GM23338 (cell line): ENCODE data around the gene EMC9. TPM values are rescaled to one million over a fixed set of nuclear protein-coding genes. Genes with fewer than 3 reads are reported as not detected.

Experiments used
- ATAC-seq: fragments of 200-7000 bp; cut with Tn5 transposase; 3 replicates; pipeline ENCODE4 v1.9.1; 2020
- DNase-seq: peaks from one replicate; pipeline ENCODE4 v3.0.0-alpha.2; 2015; ENCODE audit warnings: low spot score
- H2AFZ ChIP-seq: fragments of 200-600 bp; sonication (generic); 2 replicates; pipeline ENCODE4 v1.8.0; 2016; ENCODE audit warnings: antibody characterized with exemption, mild to moderate bottlenecking, moderate library complexity
- H3F3A ChIP-seq: fragments of 200-600 bp; sonication (generic); replicated peaks from 2 replicates; pipeline ENCODE4 v1.8.0; 2017; ENCODE audit warnings: antibody characterized with exemption, mixed run types, low read depth
- H3K27ac ChIP-seq: fragments of 200-600 bp; sonication (generic); 2 replicates; pipeline ENCODE4 v1.6.1; 2016; ENCODE audit warnings: low read depth
- H3K27me3 ChIP-seq: fragments of 200-600 bp; sonication (generic); 2 replicates; pipeline ENCODE4 v1.8.0; 2016; ENCODE audit warnings: mild to moderate bottlenecking, mixed run types, moderate library complexity; ENCODE audit not compliant: insufficient read depth
- H3K36me3 ChIP-seq: fragments of 200-600 bp; sonication (generic); 2 replicates; pipeline ENCODE4 v1.8.0; 2016; ENCODE audit warnings: mild to moderate bottlenecking; ENCODE audit not compliant: insufficient read depth
- H3K4me1 ChIP-seq: fragments of 200-600 bp; sonication (generic); 2 replicates; pipeline ENCODE4 v1.8.0; 2016; ENCODE audit warnings: mild to moderate bottlenecking, moderate library complexity; ENCODE audit not compliant: insufficient read depth
- H3K4me2 ChIP-seq: fragments of 200-600 bp; sonication (generic); 2 replicates; pipeline ENCODE4 v1.7.1; 2017; ENCODE audit warnings: mixed run types
- H3K4me3 ChIP-seq: fragments of 200-600 bp; sonication (generic); 2 replicates; pipeline ENCODE4 v1.6.1; 2016; ENCODE audit warnings: mixed run types
- H3K79me2 ChIP-seq: fragments of 200-600 bp; sonication (generic); replicated peaks from 2 replicates; pipeline ENCODE4 v1.8.0; 2017; ENCODE audit warnings: mild to moderate bottlenecking; ENCODE audit not compliant: insufficient read depth
- H3K9me2 ChIP-seq: fragments of 200-600 bp; sonication (generic); 2 replicates; pipeline ENCODE4 v1.8.0; 2017; ENCODE audit not compliant: insufficient read depth
- H4K20me1 ChIP-seq: fragments of 200-600 bp; sonication (generic); replicated peaks from 2 replicates; pipeline ENCODE4 v1.8.0; 2017; ENCODE audit warnings: mild to moderate bottlenecking; ENCODE audit not compliant: insufficient read depth
- H3K27ac Mint-ChIP-seq: 2 replicates; pipeline ENCODE4 v1.8.0; 2020; ENCODE audit warnings: inconsistent platforms, mild to moderate bottlenecking, moderate library complexity, mixed read lengths
- H3K27me3 Mint-ChIP-seq: 3 replicates; pipeline ENCODE4 v1.8.0; 2022; ENCODE audit warnings: low read depth, mild to moderate bottlenecking, moderate library complexity, mixed read lengths, inconsistent platforms; ENCODE audit not compliant: insufficient read depth, poor library complexity
- H3K36me3 Mint-ChIP-seq: 3 replicates; pipeline ENCODE4 v1.8.0; 2021; ENCODE audit warnings: low read depth, mild to moderate bottlenecking, inconsistent platforms, moderate library complexity, mixed read lengths
- H3K4me1 Mint-ChIP-seq: 3 replicates; pipeline ENCODE4 v1.8.0; 2020; ENCODE audit warnings: mild to moderate bottlenecking, inconsistent platforms, mixed read lengths
- H3K4me3 Mint-ChIP-seq: 3 replicates; pipeline ENCODE4 v1.8.0; 2021; ENCODE audit warnings: moderate library complexity, mild to moderate bottlenecking, inconsistent platforms, mixed read lengths
- H3K9me3 Mint-ChIP-seq: 3 replicates; pipeline ENCODE4 v1.8.0; 2020; ENCODE audit warnings: moderate library complexity, mild to moderate bottlenecking, inconsistent platforms, mixed read lengths
- CREB1 ChIP-seq: fragments of 250-450 bp; sonication (Bioruptor Pico); IDR thresholded peaks from 2 replicates; pipeline ENCODE4 v1.5.0; 2020; ENCODE audit warnings: low read depth, mild to moderate bottlenecking, moderate library complexity
- EZH2phosphoT487 ChIP-seq: fragments of 200-600 bp; sonication (generic); IDR thresholded peaks from one replicate; pipeline ENCODE4 v1.8.1; 2018; ENCODE audit warnings: antibody characterized with exemption; ENCODE audit not compliant: unreplicated experiment
- POLR2AphosphoS5 ChIP-seq: IDR thresholded peaks from 2 replicates; pipeline ENCODE4 v1.6.1; 2016; ENCODE audit warnings: antibody characterized with exemption, low read depth
- ZNF114 ChIP-seq: fragments of 250-450 bp; sonication (Bioruptor Pico); IDR thresholded peaks from 2 replicates; pipeline ENCODE4 v1.5.0; 2020; ENCODE audit warnings: mild to moderate bottlenecking, moderate library complexity
- ZNF331 ChIP-seq: fragments of 250-450 bp; sonication (Bioruptor Pico); IDR thresholded peaks from 2 replicates; pipeline ENCODE4 v1.5.0; 2020; ENCODE audit warnings: low read depth, mild to moderate bottlenecking, moderate library complexity
- polyA plus RNA-seq: library from polyadenylated mRNA; unstranded; fragments of >200 nt; fragmentation: Nextera tagmentation; extraction: Ambion mirVana; gene quantifications from 2 replicates; pipeline ENCODE4 v1.2.1, GENCODE V29; 2016
- total RNA-seq: library from RNA; depleted of rRNA; stranded (reverse); fragments of >200 nt; shearing (Covaris generic); gene quantifications from 2 replicates; pipeline ENCODE4 v1.2.3, GENCODE V29; 2014

The EMC9 gene
- total and polyA plus RNA-seq, 2 experiments from 2014 or later = 30.0 to 64.2 TPM

- Histone ChIP-seq H3F3A (peaks cover 15% of the 10 kb centered on the region), H3K4me2 (no peak overlapping the region), H3K4me3 (no peak overlapping the region), H3K79me2 (peaks cover 22% of the 10 kb centered on the region), H3K27ac (no peak overlapping the region), H2AFZ (no peak overlapping the region), H3K4me1 (peaks cover 18% of the 10 kb centered on the region), H3K36me3 (peaks cover 8% of the 10 kb centered on the region), H4K20me1 (peaks cover 5% of the 10 kb centered on the region; the same call in 1 of the 2 replicates), H3K9me2 (peaks cover 8% of the 10 kb centered on the region), H3K27me3 (no peaks in the 10 kb centered on the region)
- peaks cover 75% of the 10 kb centered on the region for H3K36me3 Mint-ChIP-seq
- peak overlapping the region; percentile 80 for H3K27ac Mint-ChIP-seq
- peak overlapping the region; percentile 51 for H3K4me3 Mint-ChIP-seq
- H3K4me1 Mint-ChIP-seq = peaks cover 26% of the 10 kb centered on the region
- TF ChIP-seq ZNF114 (no peak), POLR2AphosphoS5 (peak; percentile 63)
- DNase-seq (no peak), ATAC-seq (no peak)
- H3K9me3 Mint-ChIP-seq = peaks cover 3% of the 10 kb centered on the region; the same call in 2 of the 3 replicates
- H3K27me3 Mint-ChIP-seq = peaks cover 26% of the 10 kb centered on the region
These were observed 44.7 kb downstream of the EMC9 start for GRCh38 chr14:24096545-24097181.

- Histone ChIP-seq H3K4me3 (peak overlapping the region; percentile 100), H3K36me3 (peaks cover 4% of the 10 kb centered on the region), H3K79me2 (peaks cover 22% of the 10 kb centered on the region), H3K4me1 (peaks cover 18% of the 10 kb centered on the region), H3K27me3 (no peaks in the 10 kb centered on the region), H3F3A (peaks cover 15% of the 10 kb centered on the region), H3K27ac (peak overlapping the region; percentile 97), H4K20me1 (peaks cover 5% of the 10 kb centered on the region; the same call in 1 of the 2 replicates), H3K4me2 (peak overlapping the region; percentile 100), H2AFZ (no peak overlapping the region), H3K9me2 (peaks cover 8% of the 10 kb centered on the region)
- H3K36me3 Mint-ChIP-seq = peaks cover 63% of the 10 kb centered on the region
- H3K27me3 Mint-ChIP-seq = peaks cover 24% of the 10 kb centered on the region
- peaks cover 3% of the 10 kb centered on the region; the same call in 2 of the 3 replicates for H3K9me3 Mint-ChIP-seq
- H3K27ac Mint-ChIP-seq = peak overlapping the region; percentile 96
- peak; percentile 46 for ATAC-seq
- DNase-seq = peak; percentile 80
- H3K4me3 Mint-ChIP-seq = peak overlapping the region; percentile 100
- TF ChIP-seq POLR2AphosphoS5 = peak; percentile 90
- no peak for TF ChIP-seq EZH2phosphoT487
- TF ChIP-seq CREB1 (CRISPR knock-in tag) = no peak
- peaks cover 29% of the 10 kb centered on the region for H3K4me1 Mint-ChIP-seq
These were observed 45.9 kb downstream of the EMC9 start for GRCh38 chr14:24095271-24096068.

DNA sequence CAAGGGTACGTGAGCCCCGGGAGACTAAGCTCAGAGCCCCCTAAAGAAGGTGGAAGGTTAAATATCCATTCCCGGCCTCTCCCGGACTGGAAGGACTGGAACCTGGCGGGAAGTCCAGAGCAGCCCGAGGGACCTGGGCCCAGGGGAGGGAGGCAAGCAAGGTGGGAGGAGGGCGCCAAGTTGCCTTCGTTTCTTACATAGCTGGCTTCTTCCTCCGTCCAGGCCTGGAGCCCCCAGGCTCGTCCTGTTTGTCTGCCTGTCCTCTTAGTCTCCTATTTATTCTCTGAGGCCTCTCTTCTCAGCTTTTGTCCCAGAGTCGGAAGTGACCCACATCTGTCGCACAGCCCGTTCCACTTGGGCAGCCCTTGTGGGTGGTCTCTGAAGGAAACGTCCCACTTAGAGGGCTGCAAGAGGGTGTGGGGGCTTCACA, 46.5 kb downstream of the EMC9 start:
- peak; percentile 0 for ATAC-seq
- Mint-ChIP-seq H3K27me3 (peaks cover 24% of the 10 kb centered on the region), H3K27ac (peak overlapping the region; percentile 96), H3K4me3 (peak overlapping the region; percentile 100), H3K9me3 (peaks cover 3% of the 10 kb centered on the region; the same call in 2 of the 3 replicates), H3K36me3 (peaks cover 57% of the 10 kb centered on the region), H3K4me1 (peaks cover 33% of the 10 kb centered on the region)
- H3K27ac ChIP-seq = peak overlapping the region; percentile 97
- H3K9me2 ChIP-seq = peaks cover 8% of the 10 kb centered on the region
- TF ChIP-seq ZNF331 (CRISPR knock-in tag) = no peak
- peaks cover 18% of the 10 kb centered on the region for H3K4me1 ChIP-seq
- H2AFZ ChIP-seq = 0 out of 2 replicates have a peak overlapping the region, but pooled peaks have one; percentile 23
- peaks cover 5% of the 10 kb centered on the region; the same call in 1 of the 2 replicates for H4K20me1 ChIP-seq
- H3F3A ChIP-seq = peaks cover 15% of the 10 kb centered on the region
- H3K4me3 ChIP-seq = peak overlapping the region; percentile 100
- DNase-seq = peak; percentile 30
- H3K4me2 ChIP-seq = peak overlapping the region; percentile 100
- H3K27me3 ChIP-seq = no peaks in the 10 kb centered on the region
- peaks cover 22% of the 10 kb centered on the region for H3K79me2 ChIP-seq
- no peaks in the 10 kb centered on the region for H3K36me3 ChIP-seq
